Measurements from ENCODE around the gene TCN2.

The TCN2 gene

GRCh38 chr22:30671071-30671470 lies 64.1 kb downstream of the TCN2 start:
- Histone ChIP-seq H2AK5ac (ENCODE audit: low read length, severe bottlenecking) (no peak overlapping the region), H2BK12ac (ENCODE audit: low read length in 2 of 2) (no peak overlapping the region), H3K18ac (ENCODE audit: low read depth in 1 of 2, low read length in 2 of 2) (no peak overlapping the region), H3K9me3 (ENCODE audit: control insufficient read depth, low read length) (no peaks in the 10 kb centered on the region), H3K4me2 (ENCODE audit: low read length, poor library complexity, severe bottlenecking) (no peak overlapping the region), H3K4me1 (ENCODE audit: control insufficient read depth, insufficient read depth, low read depth, low read length) (peaks cover 7% of the 10 kb centered on the region), H2BK15ac (ENCODE audit: low read depth, poor library complexity, severe bottlenecking) (no peak overlapping the region), H3K27ac (ENCODE audit: low read length, poor library complexity, severe bottlenecking) (no peak overlapping the region), H4K8ac (ENCODE audit: low read length) (no peak overlapping the region), H3K9ac (ENCODE audit: low read length) (no peak overlapping the region), H3K79me1 (replicated peaks; ENCODE audit: low read length, poor library complexity, severe bottlenecking) (peaks cover 6% of the 10 kb centered on the region), H2BK120ac (ENCODE audit: low read depth, low read length) (no peak overlapping the region), H2AFZ (ENCODE audit: low read depth, low read length) (no peak overlapping the region), H2BK5ac (ENCODE audit: low read depth, low read length, poor library complexity, severe bottlenecking) (no peak overlapping the region), H3K4ac (ENCODE audit: low read depth in 1 of 2, low read length in 2 of 2) (no peak overlapping the region), H4K91ac (ENCODE audit: low read length) (no peak overlapping the region), H3K4me3 (ENCODE audit: insufficient read depth in 1 of 2, low read depth in 1 of 2, low read length in 2 of 2) (no peak overlapping the region), H3K14ac (ENCODE audit: low read length in 2 of 2) (no peak overlapping the region), H3K36me3 (ENCODE audit: control insufficient read depth in 1 of 2, insufficient read depth in 2 of 2, low read depth in 1 of 2, low read length in 2 of 2) (no peaks in the 10 kb centered on the region), H3K27me3 (ENCODE audit: control insufficient read depth in 1 of 2, insufficient read depth in 1 of 2, low read length in 2 of 2) (peaks cover 0 to 12% of the 10 kb centered on the region in 2 experiments), H3K23ac (ENCODE audit: low read length in 2 of 2) (no peak overlapping the region)
- 86% methylated on average over 2 of the region's 3 CpGs for WGBS
- DNase-seq, result no peak

GRCh38 chr22:30673136-30673535 lies 66.2 kb downstream of the TCN2 start:
- Histone ChIP-seq H3K79me1 (replicated peaks; ENCODE audit: low read length, poor library complexity, severe bottlenecking) (no peaks in the 10 kb centered on the region), H2BK120ac (ENCODE audit: low read depth, low read length) (no peak overlapping the region), H3K9me3 (ENCODE audit: control insufficient read depth, low read length) (no peaks in the 10 kb centered on the region), H3K4ac (ENCODE audit: low read depth in 1 of 2, low read length in 2 of 2) (no peak overlapping the region), H3K14ac (ENCODE audit: low read length in 2 of 2) (no peak overlapping the region), H3K18ac (ENCODE audit: low read depth in 1 of 2, low read length in 2 of 2) (no peak overlapping the region), H4K91ac (ENCODE audit: low read length) (no peak overlapping the region), H3K9ac (ENCODE audit: low read length) (no peak overlapping the region), H2BK5ac (ENCODE audit: low read depth, low read length, poor library complexity, severe bottlenecking) (no peak overlapping the region), H3K27me3 (ENCODE audit: control insufficient read depth in 1 of 2, insufficient read depth in 1 of 2, low read length in 2 of 2) (peaks cover 0 to 12% of the 10 kb centered on the region in 2 experiments), H3K4me3 (ENCODE audit: insufficient read depth in 1 of 2, low read depth in 1 of 2, low read length in 2 of 2) (no peak overlapping the region), H2AK5ac (ENCODE audit: low read length, severe bottlenecking) (no peak overlapping the region), H4K8ac (ENCODE audit: low read length) (no peak overlapping the region), H2AFZ (ENCODE audit: low read depth, low read length) (no peak overlapping the region), H3K27ac (ENCODE audit: low read length, poor library complexity, severe bottlenecking) (no peak overlapping the region), H2BK15ac (ENCODE audit: low read depth, poor library complexity, severe bottlenecking) (no peak overlapping the region), H3K23ac (ENCODE audit: low read length in 2 of 2) (no peak overlapping the region), H2BK12ac (ENCODE audit: low read length in 2 of 2) (no peak overlapping the region), H3K4me2 (ENCODE audit: low read length, poor library complexity, severe bottlenecking) (no peak overlapping the region), H3K4me1 (ENCODE audit: control insufficient read depth, insufficient read depth, low read depth, low read length) (peaks cover 4% of the 10 kb centered on the region), H3K36me3 (ENCODE audit: control insufficient read depth in 1 of 2, insufficient read depth in 2 of 2, low read depth in 1 of 2, low read length in 2 of 2) (no peaks in the 10 kb centered on the region)
- no peak for DNase-seq
- whole genome bisulfite sequencing, result 96% methylated on average over 4 of the region's 4 CpGs

GRCh38 chr22:30674482-30674881 lies 67.5 kb downstream of the TCN2 start:
- H2BK12ac ChIP-seq (ENCODE audit: low read length in 2 of 2), result no peak overlapping the region
- whole genome bisulfite sequencing, result 74% methylated on average over 6 of the region's 6 CpGs
- H3K23ac ChIP-seq (ENCODE audit: low read length in 2 of 2), result no peak overlapping the region
- no peaks in the 10 kb centered on the region for H3K79me1 ChIP-seq (replicated peaks; ENCODE audit: low read length, poor library complexity, severe bottlenecking)
- no peak overlapping the region for H3K27ac ChIP-seq (ENCODE audit: low read length, poor library complexity, severe bottlenecking)
- H2BK120ac ChIP-seq (ENCODE audit: low read depth, low read length), result no peak overlapping the region
- H4K8ac ChIP-seq (ENCODE audit: low read length), result no peak overlapping the region
- H4K91ac ChIP-seq (ENCODE audit: low read length), result no peak overlapping the region
- no peak overlapping the region for H3K4me3 ChIP-seq (ENCODE audit: insufficient read depth in 1 of 2, low read depth in 1 of 2, low read length in 2 of 2)
- H2BK15ac ChIP-seq (ENCODE audit: low read depth, poor library complexity, severe bottlenecking), result no peak overlapping the region
- H3K9ac ChIP-seq (ENCODE audit: low read length), result no peak overlapping the region
- H2AK5ac ChIP-seq (ENCODE audit: low read length, severe bottlenecking), result no peak overlapping the region
- no peaks in the 10 kb centered on the region for H3K4me1 ChIP-seq (ENCODE audit: control insufficient read depth, insufficient read depth, low read depth, low read length)
- H3K27me3 ChIP-seq (ENCODE audit: control insufficient read depth in 1 of 2, insufficient read depth in 1 of 2, low read length in 2 of 2), result peaks cover 0 to 16% of the 10 kb centered on the region in 2 experiments
- no peak for DNase-seq
- no peaks in the 10 kb centered on the region for H3K36me3 ChIP-seq (ENCODE audit: control insufficient read depth in 1 of 2, insufficient read depth in 2 of 2, low read depth in 1 of 2, low read length in 2 of 2)
- H3K9me3 ChIP-seq (ENCODE audit: control insufficient read depth, low read length), result no peaks in the 10 kb centered on the region
- H3K14ac ChIP-seq (ENCODE audit: low read length in 2 of 2), result no peak overlapping the region
- no peak overlapping the region for H3K18ac ChIP-seq (ENCODE audit: low read depth in 1 of 2, low read length in 2 of 2)
- no peak overlapping the region for H2AFZ ChIP-seq (ENCODE audit: low read depth, low read length)
- no peak overlapping the region for H3K4me2 ChIP-seq (ENCODE audit: low read length, poor library complexity, severe bottlenecking)
- no peak overlapping the region for H3K4ac ChIP-seq (ENCODE audit: low read depth in 1 of 2, low read length in 2 of 2)
- no peak overlapping the region for H2BK5ac ChIP-seq (ENCODE audit: low read depth, low read length, poor library complexity, severe bottlenecking)

- Histone ChIP-seq H3K27me3 (ENCODE audit: control insufficient read depth in 1 of 2, insufficient read depth in 1 of 2, low read length in 2 of 2) (peaks cover 0 to 16% of the 10 kb centered on the region in 2 experiments), H3K36me3 (ENCODE audit: control insufficient read depth in 1 of 2, insufficient read depth in 2 of 2, low read depth in 1 of 2, low read length in 2 of 2) (no peaks in the 10 kb centered on the region), H3K79me1 (replicated peaks; ENCODE audit: low read length, poor library complexity, severe bottlenecking) (no peaks in the 10 kb centered on the region), H2AFZ (ENCODE audit: low read depth, low read length) (no peak overlapping the region), H3K23ac (ENCODE audit: low read length in 2 of 2) (no peak overlapping the region), H3K18ac (ENCODE audit: low read depth in 1 of 2, low read length in 2 of 2) (no peak overlapping the region), H4K91ac (ENCODE audit: low read length) (no peak overlapping the region), H4K8ac (ENCODE audit: low read length) (no peak overlapping the region), H3K4me2 (ENCODE audit: low read length, poor library complexity, severe bottlenecking) (no peak overlapping the region), H2BK5ac (ENCODE audit: low read depth, low read length, poor library complexity, severe bottlenecking) (no peak overlapping the region), H3K4me1 (ENCODE audit: control insufficient read depth, insufficient read depth, low read depth, low read length) (no peaks in the 10 kb centered on the region), H3K9me3 (ENCODE audit: control insufficient read depth, low read length) (no peaks in the 10 kb centered on the region), H3K4me3 (ENCODE audit: insufficient read depth in 1 of 2, low read depth in 1 of 2, low read length in 2 of 2) (no peak overlapping the region), H2BK12ac (ENCODE audit: low read length in 2 of 2) (no peak overlapping the region), H2BK15ac (ENCODE audit: low read depth, poor library complexity, severe bottlenecking) (no peak overlapping the region), H3K14ac (ENCODE audit: low read length in 2 of 2) (no peak overlapping the region), H2BK120ac (ENCODE audit: low read depth, low read length) (no peak overlapping the region), H3K4ac (ENCODE audit: low read depth in 1 of 2, low read length in 2 of 2) (no peak overlapping the region), H3K27ac (ENCODE audit: low read length, poor library complexity, severe bottlenecking) (no peak overlapping the region), H2AK5ac (ENCODE audit: low read length, severe bottlenecking) (no peak overlapping the region), H3K9ac (ENCODE audit: low read length) (no peak overlapping the region)
- 95% methylated on average over 9 of the region's 9 CpGs for WGBS
- DNase-seq, result no peak
Observed at GRCh38 chr22:30675436-30675835, 68.5 kb downstream of the TCN2 start.
